Measurements from ENCODE around the gene COPZ1.

GRCh38 chr12:54359762-54360351 is 34.9 kb downstream of the COPZ1 start:
- TF ChIP-seq POLR2A (conservative IDR thresholded peaks at IDR 0.05): no peak; the same call in none of the 2 replicates
- TF ChIP-seq ZC3H4 (CRISPR knock-in tag; IDR thresholded peaks at IDR 0.05; ENCODE audit: borderline replicate concordance): no peak
- no peak for TF ChIP-seq ZNF507 (tag; conservative IDR thresholded peaks at IDR 0.05)
- TF ChIP-seq ZNF584 (CRISPR knock-in tag; IDR thresholded peaks at IDR 0.05; ENCODE audit: low read depth): no peak
- no peak for TF ChIP-seq YY1 (IDR thresholded peaks at IDR 0.05; ENCODE audit: borderline replicate concordance in 1 of 3, control insufficient read depth in 1 of 3, extremely low read depth in 1 of 3, insufficient read depth in 3 of 3, insufficient read length in 1 of 3, insufficient replicate concordance in 2 of 3, low read depth in 1 of 3, low read length in 2 of 3)
- no peak for TF ChIP-seq HCFC1 (IDR thresholded peaks at IDR 0.05; ENCODE audit: low read depth, low read length)
- TF ChIP-seq ZNF347 (CRISPR knock-in tag; IDR thresholded peaks at IDR 0.05; ENCODE audit: low read depth): no peak
- no peak for TF ChIP-seq CREB3 (tag; conservative IDR thresholded peaks at IDR 0.05; ENCODE audit: low read depth)
